Brain microvascular endothelial cell (primary cell): Measurements from ENCODE around the gene KAT8.
A peak's percentile ranks its signal among the peaks of the same experiment; 100 is the strongest.
"Not testable (repeated sequence)": the region's sequence is repeated elsewhere in the genome, so short reads cannot be mapped to it uniquely, and the experiment has no call there.

Source experiments
- DNase-seq: peaks from one replicate; pipeline ENCODE4 v3.0.0-alpha.2; 2020
- H3K27ac ChIP-seq: fragments of 250-450 bp; sonication (Bioruptor Pico); 2 replicates; pipeline ENCODE4 v1.5.1; 2020; ENCODE audit warnings: mild to moderate bottlenecking, moderate library complexity
- H3K27me3 ChIP-seq: fragments of 250-450 bp; sonication (Bioruptor Pico); replicated peaks from 2 replicates; pipeline ENCODE4 v1.5.1; 2020; ENCODE audit warnings: mild to moderate bottlenecking
- H3K36me3 ChIP-seq: fragments of 250-450 bp; sonication (Bioruptor Pico); replicated peaks from 2 replicates; pipeline ENCODE4 v1.5.1; 2020; ENCODE audit warnings: mild to moderate bottlenecking
- H3K4me3 ChIP-seq: 2 replicates; pipeline ENCODE4 v1.5.1; 2011; ENCODE audit warnings: low read depth, mild to moderate bottlenecking, control low read depth, low read length, moderate library complexity
- CTCF ChIP-seq: IDR thresholded peaks from 2 replicates; pipeline ENCODE4 v1.5.1; 2011; ENCODE audit warnings: low read depth, mild to moderate bottlenecking, moderate library complexity, low read length, control low read depth, inconsistent platforms; ENCODE audit errors: missing control alignments
- in situ Hi-C: cut with HindIII; loops from 2 replicates; pipeline ENCODE4 v1.10.0; 2017; ENCODE audit warnings: low sequenced_read_pairs, low pct_ligation_motif_present

The KAT8 gene

GRCh38 chr16:31167315-31167714, 49.9 kb downstream of the KAT8 start:
- no peak overlapping the region for H3K4me3 ChIP-seq
- in situ Hi-C loops = no loop called here
- no peaks in the 10 kb centered on the region for H3K27me3 ChIP-seq
- no peak overlapping the region for H3K27ac ChIP-seq
- H3K36me3 ChIP-seq = no peaks in the 10 kb centered on the region
- no peak for TF ChIP-seq CTCF
- DNase-seq = no peak

- H3K27me3 ChIP-seq = no peaks in the 10 kb centered on the region
- H3K4me3 ChIP-seq = no peak overlapping the region
- TF ChIP-seq CTCF = no peak
- in situ Hi-C loops = no loop called here
- no peak overlapping the region for H3K27ac ChIP-seq
- H3K36me3 ChIP-seq = no peaks in the 10 kb centered on the region
- no peak for DNase-seq
These were observed 51.4 kb downstream of the KAT8 start for GRCh38 chr16:31168848-31169247.

GRCh38 chr16:31170048-31170447, 52.6 kb downstream of the KAT8 start:
- H3K4me3 ChIP-seq, DNase-seq, H3K27ac ChIP-seq, H3K36me3 ChIP-seq, H3K27me3 ChIP-seq, in situ Hi-C loops: not testable (repeated sequence)

- TF ChIP-seq CTCF = no peak
- peaks cover 10% of the 10 kb centered on the region for H3K36me3 ChIP-seq
- in situ Hi-C loops = loop anchor here (25.0 kb wide), 1 partner anchor 285 kb away; the partner anchor contains the start of genes ARMC5 and TGFB1I1
- no peaks in the 10 kb centered on the region for H3K27me3 ChIP-seq
- no peak overlapping the region for H3K27ac ChIP-seq
- DNase-seq = no peak
- H3K4me3 ChIP-seq = no peak overlapping the region
These were observed 59.7 kb downstream of the KAT8 start for GRCh38 chr16:31177136-31177535.

GRCh38 chr16:31179219-31179746, 61.8 kb downstream of the KAT8 start:
- in situ Hi-C loops = loop anchor here (25.0 kb wide), 1 partner anchor 283 kb away; the partner anchor contains the start of genes ARMC5 and TGFB1I1
- no peak for DNase-seq
- Histone ChIP-seq H3K36me3 (peaks cover 27% of the 10 kb centered on the region), H3K4me3 (peak overlapping the region; percentile 97), H3K27ac (peak overlapping the region; percentile 99), H3K27me3 (no peaks in the 10 kb centered on the region)
- TF ChIP-seq CTCF = no peak

- no peaks in the 10 kb centered on the region for H3K27me3 ChIP-seq
- in situ Hi-C loops = loop anchor here (25.0 kb wide), 1 partner anchor 282 kb away; the partner anchor contains the start of genes ARMC5 and TGFB1I1
- H3K4me3 ChIP-seq = peak within 1 kb of the TSS; percentile 97
- H3K36me3 ChIP-seq = peaks cover 32% of the 10 kb centered on the region
- peak within 1 kb of the TSS; percentile 99 for H3K27ac ChIP-seq
- peak; percentile 56 for DNase-seq
- TF ChIP-seq CTCF = no peak
These were observed 62.4 kb downstream of the KAT8 start, which contains the start of gene FUS for GRCh38 chr16:31179747-31180459. Gene FUS, plus strand, starts transcription at chr16:31180139. Its CDS starts 76 bp downstream, at chr16:31180215.
